Measurements from ENCODE around the gene ANTXRL. TPM values are rescaled to one million over a fixed set of nuclear protein-coding genes. Genes with fewer than 3 reads are reported as not detected.
"Not testable (repeated sequence)": the region's sequence is repeated elsewhere in the genome, so short reads cannot be mapped to it uniquely, and the experiment has no call there.

ANTXRL gene
- polyA plus RNA-seq, 1 of the 3 experiments (the other 2 are of a cell fraction): not detected

- Histone ChIP-seq H3K4me1 (ENCODE audit: control insufficient read depth in 1 of 2, insufficient read depth in 2 of 2, low read depth in 1 of 2, low read length in 1 of 2) (peaks cover 0 to 6% of the 10 kb centered on the region in 2 experiments; a peak in 1 of 4 replicates), H3K9me2 (no peaks in the 10 kb centered on the region), H4K20me1 (ENCODE audit: insufficient read depth) (no peaks in the 10 kb centered on the region), H3K9ac (no peak overlapping the region), H3K27ac (ENCODE audit: low read depth in 2 of 2, low read length in 1 of 2) (no peak overlapping the region), H3K9me3 (no peaks in the 10 kb centered on the region), H2AFZ (ENCODE audit: low read depth) (no peak overlapping the region), H3K36me3 (replicated peaks in 1 of 2; ENCODE audit: control insufficient read depth in 1 of 2, insufficient read depth in 2 of 2, low read length in 1 of 2) (no peaks in the 10 kb centered on the region), H3F3A (replicated peaks; ENCODE audit: insufficient read depth) (no peaks in the 10 kb centered on the region), H3K4me3 (ENCODE audit: low read depth in 2 of 2, low read length in 1 of 2) (no peak overlapping the region), H3K79me2 (ENCODE audit: insufficient read depth) (no peaks in the 10 kb centered on the region), H3K4me2 (no peak overlapping the region), H3K27me3 (ENCODE audit: insufficient read depth) (no peaks in the 10 kb centered on the region)
- 61% methylated on average over 8 of the region's 9 CpGs for WGBS (ENCODE audit: low lambda C conversion rate)
- ChIA-PET CTCF (interaction anchor here (1.0 to 1.8 kb wide), 3 partner anchors 21 to 45 kb away, joined by 3 to 5 read pairs (median 3); no protein-coding TSS in a partner anchor), POLR2A (no interaction called here)
- TF ChIP-seq NRF1 (IDR thresholded peaks at IDR 0.05; ENCODE audit: low read depth, low read length) (no peak), SIN3A (IDR thresholded peaks at IDR 0.05; ENCODE audit: borderline replicate concordance, low read depth, low read length) (no peak), RAD21 (IDR thresholded peaks at IDR 0.05; ENCODE audit: low read length) (peak; percentile 26; the same call in 1 of the 2 replicates)
- DNase-seq: no peak
Measured at GRCh38 chr10:46273506-46274477, 13.0 kb upstream of the ANTXRL start.

GRCh38 chr10:46277840-46278239, 9.0 kb upstream of the ANTXRL start:
- no peaks in the 10 kb centered on the region for H3K9me2 ChIP-seq
- H3K9me3 ChIP-seq: no peaks in the 10 kb centered on the region
- H3K36me3 ChIP-seq (replicated peaks in 1 of 2; ENCODE audit: control insufficient read depth in 1 of 2, insufficient read depth in 2 of 2, low read length in 1 of 2): no peaks in the 10 kb centered on the region
- no peaks in the 10 kb centered on the region for H3K79me2 ChIP-seq (ENCODE audit: insufficient read depth)
- no peak for DNase-seq
- 63% methylated on average over 2 of the region's 2 CpGs for WGBS (ENCODE audit: low lambda C conversion rate)
- TF ChIP-seq SMC3 (IDR thresholded peaks at IDR 0.05; ENCODE audit: low read depth, low read length): no peak
- TF ChIP-seq TAF1 (IDR thresholded peaks at IDR 0.05; ENCODE audit: borderline replicate concordance, low read depth, low read length): no peak
- no peak for TF ChIP-seq YY1 (IDR thresholded peaks at IDR 0.05; ENCODE audit: low read depth)
- no peak overlapping the region for H3K4me2 ChIP-seq
- H2AFZ ChIP-seq (ENCODE audit: low read depth): no peak overlapping the region
- no peak overlapping the region for H3K9ac ChIP-seq
- H3K27me3 ChIP-seq (ENCODE audit: insufficient read depth): no peaks in the 10 kb centered on the region
- H3K4me1 ChIP-seq (ENCODE audit: control insufficient read depth in 1 of 2, insufficient read depth in 2 of 2, low read depth in 1 of 2, low read length in 1 of 2): peaks cover 0 to 2% of the 10 kb centered on the region in 2 experiments; a peak in 1 of 4 replicates
- H3K27ac ChIP-seq (ENCODE audit: low read depth in 2 of 2, low read length in 1 of 2): no peak overlapping the region
- ChIA-PET POLR2A (no interaction called here), CTCF (no interaction called here)
- no peaks in the 10 kb centered on the region for H4K20me1 ChIP-seq (ENCODE audit: insufficient read depth)
- no peaks in the 10 kb centered on the region for H3F3A ChIP-seq (replicated peaks; ENCODE audit: insufficient read depth)
- H3K4me3 ChIP-seq (ENCODE audit: low read depth in 2 of 2, low read length in 1 of 2): no peak overlapping the region

GRCh38 chr10:46282421-46282831, 4.4 kb upstream of the ANTXRL start:
- Histone ChIP-seq H3K4me2 (peak overlapping the region; percentile 81), H2AFZ (ENCODE audit: low read depth) (peak overlapping the region; percentile 59; the same call in 1 of the 2 replicates), H3F3A (replicated peaks; ENCODE audit: insufficient read depth) (peaks cover 14% of the 10 kb centered on the region), H3K9ac (peak overlapping the region; percentile 43; the same call in 1 of the 2 replicates), H3K4me3 (ENCODE audit: low read depth in 2 of 2, low read length in 1 of 2) (peak overlapping the region; percentile 32 to 62; a peak in 3 of 4 replicates)
- not testable (repeated sequence) for H3K4me1 ChIP-seq (ENCODE audit: control insufficient read depth in 1 of 2, insufficient read depth in 2 of 2, low read depth in 1 of 2, low read length in 1 of 2); H4K20me1 ChIP-seq (ENCODE audit: insufficient read depth); H3K27ac ChIP-seq (ENCODE audit: low read depth in 2 of 2, low read length in 1 of 2); H3K79me2 ChIP-seq (ENCODE audit: insufficient read depth); H3K9me2 ChIP-seq; H3K36me3 ChIP-seq (replicated peaks in 1 of 2; ENCODE audit: control insufficient read depth in 1 of 2, insufficient read depth in 2 of 2, low read length in 1 of 2); H3K27me3 ChIP-seq (ENCODE audit: insufficient read depth); H3K9me3 ChIP-seq
- DNase-seq: peak; percentile 38
- ChIA-PET POLR2A (interaction anchor here (1.0 kb wide), 1 partner anchor 176 kb away, joined by 8 read pairs; no protein-coding TSS in a partner anchor), CTCF (interaction anchor here (1.0 to 1.7 kb wide), 3 partner anchors 53 to 175 kb away, joined by 3 to 7 read pairs (median 6); no protein-coding TSS in a partner anchor)
- WGBS (ENCODE audit: low lambda C conversion rate): 15% methylated on average over 12 of the region's 20 CpGs
